Breast epithelium (tissue), 4 donors: ENCODE data around the gene PTGIR. TPM values are rescaled to one million over a fixed set of nuclear protein-coding genes. Genes with fewer than 3 reads are reported as not detected.

Source experiments
- DNase-seq, 2 donors: peaks; one replicate each; pipeline ENCODE4 v3.0.0-alpha.2; 2019; ENCODE audit warnings: low spot score in 2 of 2
- H3K27ac ChIP-seq, 2 donors: fragments of 200-600 bp; sonication (generic) in 1 of 2; one replicate each; pipeline ENCODE4 v1.5.1; 2016 to 2019; ENCODE audit warnings: mild to moderate bottlenecking in 1 of 2
- H3K27me3 ChIP-seq, 2 donors: fragments of 200-600 bp; sonication (generic) in 1 of 2; one replicate each; pipeline versions ENCODE4 v1.5.1 to v1.6.0; 2017 to 2019; ENCODE audit warnings: control low read depth in 1 of 2, mild to moderate bottlenecking in 1 of 2
- H3K36me3 ChIP-seq: fragments of 200-600 bp; one replicate; pipeline ENCODE4 v1.5.1; 2019
- H3K4me1 ChIP-seq, 2 donors: fragments of 200-600 bp; sonication (generic); one replicate each; pipeline ENCODE4 v1.5.1; 2016 to 2019; ENCODE audit warnings: control low read depth in 1 of 2
- H3K4me3 ChIP-seq, 3 donors: fragments of 200-600 bp; sonication (generic); 1 replicate in 2 of 3; 2 replicates in 1 of 3; pipeline ENCODE4 v1.5.1; 2016 to 2019; ENCODE audit warnings: mild to moderate bottlenecking in 3 of 3, moderate library complexity in 2 of 3
- H3K9me3 ChIP-seq, 2 donors: fragments of 200-600 bp; sonication (generic) in 1 of 2; one replicate each; pipeline ENCODE4 v1.5.1; 2016 to 2019; ENCODE audit warnings: control low read depth in 1 of 2
- CTCF ChIP-seq, 3 donors: fragments of 450-650 bp; IDR thresholded peaks; one replicate each; pipeline ENCODE4 v1.5.1; 2016 to 2017; ENCODE audit warnings: antibody characterized with exemption in 3 of 3, mild to moderate bottlenecking in 3 of 3, moderate library complexity in 3 of 3
- POLR2A ChIP-seq: fragments of 450-650 bp; IDR thresholded peaks from one replicate; pipeline ENCODE4 v1.6.1; 2016; ENCODE audit warnings: antibody characterized with exemption, mild to moderate bottlenecking, moderate library complexity
- POLR2AphosphoS5 ChIP-seq, 3 donors: sonication (generic); formaldehyde crosslinking; IDR thresholded peaks; one replicate each; pipeline ENCODE4 v1.6.1; 2017; ENCODE audit warnings: antibody characterized with exemption in 3 of 3
- intact Hi-C: fragments of 100-400 bp; cut with DNase I; formaldehyde crosslinking; loops from one replicate; pipeline ENCODE4 v1.15.1; 2023; ENCODE audit warnings: low total_unique reads
- total RNA-seq, 3 donors: library from RNA; depleted of rRNA; stranded (reverse); fragments of >200 nt; gene quantifications; one replicate each; pipeline ENCODE4 v1.1.0, GENCODE V29; 2016

The PTGIR gene
- 1 to 10 TPM in 2 of 3 donors, under 1 TPM in 1; 0.29 to 6.9 (median 1.3) TPM for total RNA-seq

GRCh38 chr19:46624958-46625661 lies at the start of gene PTGIR:
Gene PTGIR, minus strand, starts transcription at chr19:46625089. Its CDS starts 864 bp downstream, at chr19:46624225.
- Histone ChIP-seq H3K9me3 (no peaks in the 10 kb centered on the region), H3K4me3 (peak within 1 kb of the TSS in 2 of 3 donors; percentile 25 to 49), H3K27ac (peak within 1 kb of the TSS; percentile 59 to 89), H3K4me1 (peaks cover under 1 to 7% of the 10 kb centered on the region in 2 donors), H3K36me3 (no peaks in the 10 kb centered on the region), H3K27me3 (no peaks in the 10 kb centered on the region)
- intact Hi-C loops, result no loop called here
- TF ChIP-seq POLR2AphosphoS5 (IDR thresholded peaks at IDR 0.05) (peak in 1 of 3 donors; percentile 32), CTCF (IDR thresholded peaks at IDR 0.05) (no peak), POLR2A (no peak)
- no peak for DNase-seq

GRCh38 chr19:46670813-46671212 lies 45.9 kb upstream of the PTGIR start:
- Histone ChIP-seq H3K27me3 (no peaks in the 10 kb centered on the region), H3K4me3 (no peak overlapping the region), H3K27ac (no peak overlapping the region), H3K9me3 (no peaks in the 10 kb centered on the region), H3K36me3 (no peaks in the 10 kb centered on the region), H3K4me1 (no peaks in the 10 kb centered on the region)
- TF ChIP-seq CTCF (IDR thresholded peaks at IDR 0.05), result no peak
- TF ChIP-seq POLR2A, result no peak
- intact Hi-C loops, result no loop called here
- DNase-seq, result no peak

- no peaks in the 10 kb centered on the region for H3K36me3 ChIP-seq
- no peaks in the 10 kb centered on the region for H3K9me3 ChIP-seq
- no peaks in the 10 kb centered on the region for H3K4me1 ChIP-seq
- no peaks in the 10 kb centered on the region for H3K27me3 ChIP-seq
- H3K4me3 ChIP-seq, result no peak overlapping the region
- H3K27ac ChIP-seq, result no peak overlapping the region
- DNase-seq, result no peak
- intact Hi-C loops, result no loop called here
- no peak for TF ChIP-seq POLR2AphosphoS5 (IDR thresholded peaks at IDR 0.05)
- no peak for TF ChIP-seq CTCF (IDR thresholded peaks at IDR 0.05)
- no peak for TF ChIP-seq POLR2A
These were observed 43.8 kb upstream of the PTGIR start for GRCh38 chr19:46668662-46669061.

- TF ChIP-seq POLR2AphosphoS5 (IDR thresholded peaks at IDR 0.05) (no peak), POLR2A (no peak), CTCF (IDR thresholded peaks at IDR 0.05) (no peak)
- H3K36me3 ChIP-seq, result no peaks in the 10 kb centered on the region
- no peak overlapping the region for H3K27ac ChIP-seq
- intact Hi-C loops, result no loop called here
- peaks cover 0 to 4% of the 10 kb centered on the region in 2 donors for H3K27me3 ChIP-seq
- no peak for DNase-seq
- no peaks in the 10 kb centered on the region for H3K9me3 ChIP-seq
- H3K4me3 ChIP-seq, result no peak overlapping the region
- peaks cover 5% of the 10 kb centered on the region in 2 donors for H3K4me1 ChIP-seq
These were observed 40.2 kb upstream of the PTGIR start for GRCh38 chr19:46665072-46665471.

- peaks cover 5 to 12% of the 10 kb centered on the region in 2 donors for H3K4me1 ChIP-seq
- no peaks in the 10 kb centered on the region for H3K9me3 ChIP-seq
- peak; percentile 85 to 88 for DNase-seq
- TF ChIP-seq POLR2AphosphoS5 (IDR thresholded peaks at IDR 0.05) (peak in 2 of 3 donors; percentile 39 to 54), POLR2A (no peak), CTCF (IDR thresholded peaks at IDR 0.05) (peak; percentile 60 to 87 (median 87))
- H3K36me3 ChIP-seq, result no peaks in the 10 kb centered on the region
- intact Hi-C loops, result loop anchor here (5.0 kb wide), 1 partner anchor 45 kb away; no protein-coding TSS in a partner anchor
- peaks cover 0 to 18% of the 10 kb centered on the region in 2 donors for H3K27me3 ChIP-seq
- H3K4me3 ChIP-seq, result peak overlapping the region; percentile 27 to 88 (median 63)
- peak overlapping the region; percentile 77 to 83 for H3K27ac ChIP-seq
These were observed 37.1 kb upstream of the PTGIR start for GRCh38 chr19:46661735-46662592.
